SK-N-SH (cell line): Measurements from ENCODE around the gene NCAM1. TPM values are rescaled to one million over a fixed set of nuclear protein-coding genes. Genes with fewer than 3 reads are reported as not detected.

Experiments used
- CTCF ChIA-PET: fragments of 300-600, 350-600 bp; formaldehyde crosslinking; extraction: SDS; loops from one replicate; lab custom pipeline; 2021; lab: Yijun Ruan, JAX
- POLR2A ChIA-PET: fragments of 350-600 bp; sonication (Branson Sonifier 250); formaldehyde crosslinking; extraction: SDS; loops from one replicate; lab custom pipeline; 2020; ENCODE audit warnings: antibody characterized with exemption, inconsistent platforms; lab: Yijun Ruan, JAX
- DNase-seq: peaks from one replicate; pipeline ENCODE4 v3.0.0; 2012
- H2AFZ ChIP-seq: fragments of 200-600 bp; sonication (generic); 2 replicates; pipeline ENCODE4 v1.8.1; 2016; ENCODE audit warnings: antibody characterized with exemption, mild to moderate bottlenecking, low read depth
- H3F3A ChIP-seq: fragments of 200-600 bp; sonication (generic); replicated peaks from 2 replicates; pipeline ENCODE3; 2016; ENCODE audit warnings: antibody characterized with exemption, mild to moderate bottlenecking; ENCODE audit not compliant: insufficient read depth
- H3K27ac ChIP-seq, 2 experiments: fragments of 200-500 bp in 1 of 2; fragments of 200-600 bp in 1 of 2; sonication (Bioruptor generic) in 1 of 2; sonication (generic), shearing (Covaris generic) in 1 of 2; 2 replicates each; pipeline versions ENCODE4 v1.5.1 to v1.6.1; 2014 to 2016; ENCODE audit warnings: low read depth in 2 of 2, inconsistent platforms in 1 of 2, low read length in 1 of 2, mild to moderate bottlenecking in 1 of 2, mixed read lengths in 1 of 2
- H3K27me3 ChIP-seq: fragments of 200-600 bp; sonication (generic), shearing (Covaris generic); 2 replicates; pipeline ENCODE4 v1.6.1; 2016; ENCODE audit warnings: mixed run types; ENCODE audit not compliant: insufficient read depth
- H3K36me3 ChIP-seq, 2 experiments: fragments of 200-500 bp in 1 of 2; fragments of 200-600 bp in 1 of 2; sonication (Bioruptor generic) in 1 of 2; sonication (generic) in 1 of 2; replicated peaks in 1 of 2; 2 replicates each; pipeline versions ENCODE3 to v1.5.1; 2014 to 2016; ENCODE audit warnings: low read length in 1 of 2, mild to moderate bottlenecking in 1 of 2; ENCODE audit not compliant: insufficient read depth in 2 of 2, control insufficient read depth in 1 of 2
- H3K4me1 ChIP-seq, 2 experiments: fragments of 200-500 bp in 1 of 2; fragments of 200-600 bp in 1 of 2; sonication (Bioruptor generic) in 1 of 2; sonication (generic), shearing (Covaris generic) in 1 of 2; 2 replicates each; pipeline versions ENCODE4 v1.5.1 to v1.6.1; 2014 to 2016; ENCODE audit warnings: low read depth in 1 of 2, low read length in 1 of 2, mixed run types in 1 of 2; ENCODE audit not compliant: insufficient read depth in 2 of 2, control insufficient read depth in 1 of 2
- H3K4me2 ChIP-seq: fragments of 200-600 bp; sonication (generic), shearing (Covaris generic); 2 replicates; pipeline ENCODE4 v1.6.1; 2017; ENCODE audit warnings: mixed run types
- H3K4me3 ChIP-seq, 2 experiments: fragments of 200-500 bp in 1 of 2; fragments of 200-600 bp in 1 of 2; sonication (Bioruptor generic) in 1 of 2; sonication (generic), shearing (Covaris generic) in 1 of 2; 2 replicates each; pipeline versions ENCODE4 v1.5.1 to v1.8.1; 2014 to 2016; ENCODE audit warnings: low read depth in 2 of 2, inconsistent platforms in 1 of 2, low read length in 1 of 2, mild to moderate bottlenecking in 1 of 2, mixed read lengths in 1 of 2, moderate library complexity in 1 of 2
- H3K79me2 ChIP-seq: fragments of 200-600 bp; sonication (generic); 2 replicates; pipeline ENCODE4 v1.8.1; 2017; ENCODE audit warnings: mild to moderate bottlenecking; ENCODE audit not compliant: insufficient read depth
- H3K9ac ChIP-seq: fragments of 200-600 bp; sonication (generic); 2 replicates; pipeline ENCODE4 v1.6.1; 2017; ENCODE audit warnings: mixed run types
- H3K9me2 ChIP-seq: fragments of 200-600 bp; sonication (generic); 2 replicates; pipeline ENCODE4 v1.6.1; 2017; ENCODE audit warnings: mixed run types
- H3K9me3 ChIP-seq: fragments of 200-600 bp; sonication (generic); 2 replicates; pipeline ENCODE4 v1.6.1; 2017; ENCODE audit warnings: mixed run types, mild to moderate bottlenecking, moderate library complexity
- H4K20me1 ChIP-seq: fragments of 200-600 bp; sonication (generic); 2 replicates; pipeline ENCODE4 v1.6.1; 2017; ENCODE audit warnings: mild to moderate bottlenecking, mixed run types; ENCODE audit not compliant: insufficient read depth
- JUND ChIP-seq: IDR thresholded peaks from 2 replicates; pipeline ENCODE4 v1.4.0; 2012
- MAX ChIP-seq: IDR thresholded peaks from 2 replicates; pipeline ENCODE4 v1.4.0; 2012; ENCODE audit warnings: low read depth
- NFIC ChIP-seq: IDR thresholded peaks from 2 replicates; pipeline ENCODE4 v1.4.0; 2012; ENCODE audit warnings: borderline replicate concordance
- NRF1 ChIP-seq: IDR thresholded peaks from 2 replicates; pipeline ENCODE4 v1.6.1; 2012; ENCODE audit warnings: low read depth, mild to moderate bottlenecking, low read length
- RAD21 ChIP-seq: IDR thresholded peaks from 2 replicates; pipeline ENCODE4 v1.6.1; 2012; ENCODE audit warnings: mild to moderate bottlenecking, low read length
- RCOR1 ChIP-seq: fragments of 150-350 bp; IDR thresholded peaks from 2 replicates; pipeline ENCODE4 v1.6.1; 2017; ENCODE audit warnings: antibody characterized with exemption, low read length
- RXRA ChIP-seq: IDR thresholded peaks from 2 replicates; pipeline ENCODE4 v1.4.0; 2012; ENCODE audit warnings: low read depth, mild to moderate bottlenecking, borderline replicate concordance
- SIN3A ChIP-seq: IDR thresholded peaks from 2 replicates; pipeline ENCODE4 v1.6.1; 2012; ENCODE audit warnings: low read depth, mild to moderate bottlenecking, low read length, moderate library complexity, borderline replicate concordance
- TEAD4 ChIP-seq: IDR thresholded peaks from 2 replicates; pipeline ENCODE4 v1.4.0; 2012; ENCODE audit warnings: mild to moderate bottlenecking, borderline replicate concordance; ENCODE audit not compliant: insufficient read depth
- USF1 ChIP-seq: IDR thresholded peaks from 2 replicates; pipeline ENCODE4 v1.4.0; 2012; ENCODE audit warnings: low read depth, borderline replicate concordance
- YY1 ChIP-seq: IDR thresholded peaks from 2 replicates; pipeline ENCODE4 v1.4.0; 2012; ENCODE audit warnings: low read depth, mild to moderate bottlenecking
- ZBTB33 ChIP-seq: IDR thresholded peaks from 2 replicates; pipeline ENCODE4 v1.4.0; 2012; ENCODE audit warnings: low read depth, borderline replicate concordance
- WGBS: methylation state at CpG from one replicate; pipeline ENCODE4 v1.1.6; 2017; ENCODE audit warnings: low lambda C conversion rate; 5-methylcytosine and 5-hydroxymethylcytosine counted together
- polyA plus RNA-seq, 3 experiments: library from polyadenylated mRNA; depleted of rRNA; stranded (reverse); fragments of >200 nt; gene quantifications; 2 replicates each; pipeline ENCODE4 v1.2.3, GENCODE V29; 2012

The NCAM1 gene
- polyA plus RNA-seq, 1 of the 3 experiments (the other 2 are of a cell fraction), result 19.4 TPM

- no peak for TF ChIP-seq RCOR1
- no peak for TF ChIP-seq NRF1
- TF ChIP-seq USF1, result no peak
- TF ChIP-seq TEAD4, result no peak
Measured at GRCh38 chr11:113269096-113269495, 307.9 kb downstream of the NCAM1 start (continued).

GRCh38 chr11:113269636-113270035 is 308.4 kb downstream of the NCAM1 start:
- POLR2A ChIA-PET, result interaction anchor here (0.8 kb wide), 1 partner anchor 704 kb away, joined by 3 read pairs; no protein-coding TSS in a partner anchor
- DNase-seq, result no peak
- Histone ChIP-seq H3K27ac (no peak overlapping the region), H3K4me1 (peaks cover 0 to 28% of the 10 kb centered on the region in 2 experiments; a peak in 1 of 4 replicates), H3K9ac (no peak overlapping the region), H3K4me2 (no peak overlapping the region), H2AFZ (no peak overlapping the region), H4K20me1 (no peaks in the 10 kb centered on the region), H3K9me3 (no peaks in the 10 kb centered on the region), H3F3A (no peaks in the 10 kb centered on the region), H3K9me2 (no peaks in the 10 kb centered on the region), H3K27me3 (no peaks in the 10 kb centered on the region), H3K4me3 (no peak overlapping the region), H3K79me2 (no peaks in the 10 kb centered on the region), H3K36me3 (peaks cover 0 to 2% of the 10 kb centered on the region in 2 experiments)
- no CpG with 5 or more reads among the region's 5 CpGs for WGBS
- TF ChIP-seq RXRA, result no peak
- no peak for TF ChIP-seq SIN3A
- CTCF ChIA-PET, result interaction anchor here (1.3 to 3.6 kb wide), 2 partner anchors 20 to 28 kb away, joined by 4 to 10 read pairs; no protein-coding TSS in a partner anchor

GRCh38 chr11:113270080-113270479 is 308.9 kb downstream of the NCAM1 start:
- H3K4me3 ChIP-seq, result no peak overlapping the region
- no peaks in the 10 kb centered on the region for H3K9me3 ChIP-seq
- peaks cover 0 to 2% of the 10 kb centered on the region in 2 experiments for H3K36me3 ChIP-seq
- no peaks in the 10 kb centered on the region for H3K79me2 ChIP-seq
- H3K4me1 ChIP-seq, result peaks cover 0 to 33% of the 10 kb centered on the region in 2 experiments; a peak in 1 of 4 replicates
- H3K9me2 ChIP-seq, result no peaks in the 10 kb centered on the region
- H3K4me2 ChIP-seq, result no peak overlapping the region
- POLR2A ChIA-PET, result no interaction called here
- H4K20me1 ChIP-seq, result no peaks in the 10 kb centered on the region
- no peak overlapping the region for H3K9ac ChIP-seq
- DNase-seq, result no peak
- H3F3A ChIP-seq, result no peaks in the 10 kb centered on the region
- no peak overlapping the region for H2AFZ ChIP-seq
- no peaks in the 10 kb centered on the region for H3K27me3 ChIP-seq
- WGBS, result 94% methylated on average over 13 of the region's 13 CpGs
- no peak overlapping the region for H3K27ac ChIP-seq
- no peak for TF ChIP-seq ZBTB33
- TF ChIP-seq JUND, result no peak
- no peak for TF ChIP-seq NFIC
- TF ChIP-seq YY1, result no peak
- TF ChIP-seq MAX, result no peak
- TF ChIP-seq RAD21, result no peak
- TF ChIP-seq, all 33 proteins: peak for 0
- CTCF ChIA-PET, result interaction anchor here (3.6 kb wide), 1 partner anchor 20 kb away, joined by 10 read pairs; no protein-coding TSS in a partner anchor
